Lower leg skin (tissue), 3 donors: ENCODE results near the gene WDR1.

Experiments
- POLR2A ChIP-seq, 2 donors: fragments of 450-650 bp; IDR thresholded peaks; one replicate each; pipeline ENCODE4 v1.6.1; 2016 to 2017; ENCODE audit warnings: antibody characterized with exemption in 2 of 2, mild to moderate bottlenecking in 1 of 2, moderate library complexity in 1 of 2
- TF ChIP-seq, protein P1 (sequence below), 3 donors: fragments of 450-650 bp; IDR thresholded peaks; one replicate each; pipeline ENCODE4 v1.5.1; 2016; ENCODE audit warnings: antibody characterized with exemption in 3 of 3, mild to moderate bottlenecking in 3 of 3, moderate library complexity in 2 of 3

DNA sequence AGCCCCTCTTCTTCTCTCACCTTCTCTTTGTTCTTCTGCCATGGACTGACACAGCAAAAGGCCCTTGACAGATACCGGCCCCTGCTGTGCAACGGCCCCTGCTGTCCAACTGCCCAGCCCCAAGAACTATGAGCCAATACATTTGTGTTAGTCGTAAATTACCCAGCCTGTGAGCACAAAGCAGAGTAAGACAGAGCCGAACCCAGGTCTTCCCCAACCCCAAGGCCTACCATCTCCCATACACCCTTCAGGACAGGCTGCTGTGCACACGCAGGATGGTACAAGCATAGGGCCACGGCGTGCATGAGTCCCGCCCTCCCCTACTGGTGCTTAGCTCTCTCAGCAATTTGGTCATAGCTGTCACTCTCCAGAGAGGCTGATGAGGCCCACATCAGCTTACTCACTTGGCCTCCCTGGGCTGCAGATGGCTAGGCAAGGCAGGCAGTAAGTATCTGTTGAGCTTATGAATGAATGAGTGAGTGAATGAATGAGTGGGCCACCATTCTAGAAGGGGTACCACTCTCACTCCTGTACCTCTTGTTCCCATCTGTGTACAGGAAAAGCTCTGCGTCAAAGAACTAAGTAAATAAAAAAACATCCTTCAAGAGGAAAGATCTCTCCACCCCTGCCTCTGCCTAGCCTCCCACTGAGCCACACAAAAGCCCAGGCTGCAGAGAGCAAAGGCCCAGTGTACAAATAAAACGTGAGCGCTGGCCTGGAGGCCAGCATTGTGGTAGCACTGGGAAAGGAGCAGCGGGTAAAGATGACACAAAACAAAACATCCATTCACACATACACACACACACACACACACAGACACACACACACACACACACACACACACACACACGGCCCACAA lies 13.9 kb downstream of the WDR1 start:
- TF ChIP-seq, protein P1, sequence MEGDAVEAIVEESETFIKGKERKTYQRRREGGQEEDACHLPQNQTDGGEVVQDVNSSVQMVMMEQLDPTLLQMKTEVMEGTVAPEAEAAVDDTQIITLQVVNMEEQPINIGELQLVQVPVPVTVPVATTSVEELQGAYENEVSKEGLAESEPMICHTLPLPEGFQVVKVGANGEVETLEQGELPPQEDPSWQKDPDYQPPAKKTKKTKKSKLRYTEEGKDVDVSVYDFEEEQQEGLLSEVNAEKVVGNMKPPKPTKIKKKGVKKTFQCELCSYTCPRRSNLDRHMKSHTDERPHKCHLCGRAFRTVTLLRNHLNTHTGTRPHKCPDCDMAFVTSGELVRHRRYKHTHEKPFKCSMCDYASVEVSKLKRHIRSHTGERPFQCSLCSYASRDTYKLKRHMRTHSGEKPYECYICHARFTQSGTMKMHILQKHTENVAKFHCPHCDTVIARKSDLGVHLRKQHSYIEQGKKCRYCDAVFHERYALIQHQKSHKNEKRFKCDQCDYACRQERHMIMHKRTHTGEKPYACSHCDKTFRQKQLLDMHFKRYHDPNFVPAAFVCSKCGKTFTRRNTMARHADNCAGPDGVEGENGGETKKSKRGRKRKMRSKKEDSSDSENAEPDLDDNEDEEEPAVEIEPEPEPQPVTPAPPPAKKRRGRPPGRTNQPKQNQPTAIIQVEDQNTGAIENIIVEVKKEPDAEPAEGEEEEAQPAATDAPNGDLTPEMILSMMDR (IDR thresholded peaks at IDR 0.05), result no peak
- no peak for TF ChIP-seq POLR2A (IDR thresholded peaks at IDR 0.05)
